Nephron (organoid): ENCODE measurements around the gene SHISA5.

Source experiments
- H3K27ac Mint-ChIP-seq, 3 experiments: 2 replicates each; pipeline ENCODE4 v1.8.0; 2020; ENCODE audit warnings: mixed read lengths in 3 of 3, mild to moderate bottlenecking in 2 of 3, moderate library complexity in 1 of 3
- H3K27me3 Mint-ChIP-seq: 2 replicates; pipeline ENCODE4 v1.8.0; 2021; ENCODE audit warnings: low read depth, mild to moderate bottlenecking, moderate library complexity, mixed read lengths
- H3K36me3 Mint-ChIP-seq: 2 replicates; pipeline ENCODE4 v1.8.0; 2020; ENCODE audit warnings: low read depth, mixed read lengths
- H3K4me1 Mint-ChIP-seq: 2 replicates; pipeline ENCODE4 v1.8.0; 2020; ENCODE audit warnings: mixed read lengths
- H3K4me3 Mint-ChIP-seq, 3 experiments: 2 replicates each; pipeline ENCODE4 v1.8.0; 2020; ENCODE audit warnings: mild to moderate bottlenecking in 3 of 3, mixed read lengths in 3 of 3, moderate library complexity in 2 of 3
- H3K9me3 Mint-ChIP-seq: 2 replicates; pipeline ENCODE4 v1.8.0; 2020; ENCODE audit warnings: mixed read lengths
- TF ChIP-seq, protein P1 (sequence below), 3 experiments: fragments of 200-600 bp; sonication (generic); IDR thresholded peaks; one replicate each; pipeline ENCODE4 v1.5.0; 2021; ENCODE audit warnings: antibody characterized with exemption in 3 of 3; ENCODE audit not compliant: unreplicated experiment in 3 of 3

SHISA5 gene

DNA sequence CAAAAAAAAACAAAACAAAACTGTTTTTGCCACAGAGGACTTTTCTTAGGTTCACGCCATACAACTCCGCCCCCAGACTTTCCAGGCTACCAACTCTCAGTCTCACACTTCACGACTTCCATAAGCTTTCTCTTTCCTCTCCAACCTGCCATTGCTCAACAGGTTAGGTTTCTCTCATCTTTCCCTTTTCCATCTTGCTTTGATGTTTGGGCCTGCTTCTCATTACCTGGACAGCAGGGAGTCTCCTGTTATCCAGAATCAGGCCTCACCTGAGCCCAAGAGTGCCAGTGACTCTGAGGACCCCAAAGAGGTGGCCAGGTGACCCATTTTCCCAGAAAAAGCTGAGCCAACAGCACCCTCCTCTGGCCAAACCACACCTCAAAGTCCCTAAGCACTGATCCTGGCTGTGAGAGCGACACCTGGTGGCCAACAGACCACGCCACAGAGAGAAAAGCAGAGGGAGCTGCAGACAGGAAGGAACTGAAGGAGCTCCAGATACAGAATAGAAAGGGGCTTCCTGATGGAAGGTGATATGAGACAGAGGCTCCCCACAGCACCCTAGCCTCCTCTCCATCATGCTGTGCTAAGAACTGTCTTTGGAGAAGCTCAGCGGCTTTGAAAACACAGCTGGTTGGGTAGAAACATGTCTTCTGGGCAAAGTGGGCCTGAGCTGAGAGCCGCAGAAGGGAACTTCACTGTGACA lies 68.0 kb downstream of the SHISA5 start:
- Mint-ChIP-seq H3K4me3 (no peak overlapping the region), H3K9me3 (no peaks in the 10 kb centered on the region), H3K4me1 (peaks cover 32% of the 10 kb centered on the region), H3K27me3 (no peaks in the 10 kb centered on the region), H3K27ac (no peak overlapping the region), H3K36me3 (peaks cover 3% of the 10 kb centered on the region)
- TF ChIP-seq, protein P1, sequence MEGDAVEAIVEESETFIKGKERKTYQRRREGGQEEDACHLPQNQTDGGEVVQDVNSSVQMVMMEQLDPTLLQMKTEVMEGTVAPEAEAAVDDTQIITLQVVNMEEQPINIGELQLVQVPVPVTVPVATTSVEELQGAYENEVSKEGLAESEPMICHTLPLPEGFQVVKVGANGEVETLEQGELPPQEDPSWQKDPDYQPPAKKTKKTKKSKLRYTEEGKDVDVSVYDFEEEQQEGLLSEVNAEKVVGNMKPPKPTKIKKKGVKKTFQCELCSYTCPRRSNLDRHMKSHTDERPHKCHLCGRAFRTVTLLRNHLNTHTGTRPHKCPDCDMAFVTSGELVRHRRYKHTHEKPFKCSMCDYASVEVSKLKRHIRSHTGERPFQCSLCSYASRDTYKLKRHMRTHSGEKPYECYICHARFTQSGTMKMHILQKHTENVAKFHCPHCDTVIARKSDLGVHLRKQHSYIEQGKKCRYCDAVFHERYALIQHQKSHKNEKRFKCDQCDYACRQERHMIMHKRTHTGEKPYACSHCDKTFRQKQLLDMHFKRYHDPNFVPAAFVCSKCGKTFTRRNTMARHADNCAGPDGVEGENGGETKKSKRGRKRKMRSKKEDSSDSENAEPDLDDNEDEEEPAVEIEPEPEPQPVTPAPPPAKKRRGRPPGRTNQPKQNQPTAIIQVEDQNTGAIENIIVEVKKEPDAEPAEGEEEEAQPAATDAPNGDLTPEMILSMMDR (IDR thresholded peaks at IDR 0.05; ENCODE audit: unreplicated experiment in 3 of 3), result peak; percentile 98 to 100 (median 100)

DNA sequence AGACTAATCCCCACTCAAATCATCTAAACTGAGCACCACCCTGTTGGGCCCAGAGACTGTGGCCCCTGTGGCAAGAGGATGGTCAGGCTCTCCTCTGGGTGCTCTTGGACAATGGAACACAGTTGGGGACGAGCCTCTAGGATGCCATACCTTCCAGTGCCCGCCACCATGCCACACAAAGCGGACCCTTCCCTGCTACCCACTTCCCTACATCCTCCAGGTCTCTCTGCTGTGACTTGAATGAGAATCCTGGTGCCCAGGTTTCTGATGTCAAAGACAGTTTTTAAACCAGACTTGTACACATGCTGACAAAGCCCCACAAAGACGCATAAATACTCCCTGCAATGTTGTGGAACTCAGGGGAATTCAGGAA lies 68.8 kb downstream of the SHISA5 start:
- Mint-ChIP-seq H3K36me3 (peaks cover 3% of the 10 kb centered on the region), H3K27ac (no peak overlapping the region), H3K4me1 (peaks cover 36% of the 10 kb centered on the region), H3K4me3 (no peak overlapping the region), H3K27me3 (no peaks in the 10 kb centered on the region), H3K9me3 (no peaks in the 10 kb centered on the region)
- TF ChIP-seq, protein P1 (IDR thresholded peaks at IDR 0.05; ENCODE audit: unreplicated experiment in 3 of 3), result no peak

DNA sequence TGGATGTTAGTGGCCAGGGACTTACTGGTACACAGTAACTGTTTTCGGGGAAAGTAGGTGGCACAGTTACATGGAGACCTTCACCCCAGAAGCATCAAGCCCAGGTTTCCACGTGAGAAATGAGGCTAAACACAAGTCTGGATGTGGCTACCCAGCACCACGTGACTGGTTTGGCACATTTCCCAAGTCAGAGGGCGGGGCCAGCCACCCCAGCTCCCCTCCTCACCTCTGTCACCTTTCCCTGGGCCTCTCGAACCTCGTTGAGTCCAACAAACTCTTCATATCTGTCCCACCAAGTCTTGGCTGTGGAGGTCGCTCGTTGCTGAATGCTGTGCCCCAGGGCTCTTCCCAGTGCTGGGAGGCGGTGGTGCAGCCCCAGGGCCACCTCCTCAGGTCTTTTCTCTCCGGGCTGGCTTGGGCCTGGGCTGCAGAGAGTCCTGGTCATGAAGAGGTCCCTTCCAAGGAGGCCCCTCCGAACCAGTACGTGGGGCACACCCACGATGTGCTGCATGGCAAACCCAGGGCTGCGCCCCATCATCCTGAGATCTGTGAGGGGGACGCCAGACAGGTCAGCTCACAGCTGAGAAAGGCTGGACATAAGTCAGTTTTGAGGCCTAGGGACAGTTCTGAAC lies 69.3 kb downstream of the SHISA5 start:
- Mint-ChIP-seq H3K4me3 (no peak overlapping the region), H3K27me3 (no peaks in the 10 kb centered on the region), H3K4me1 (peaks cover 31% of the 10 kb centered on the region), H3K9me3 (no peaks in the 10 kb centered on the region), H3K27ac (peak overlapping the region; percentile 82 to 99 (median 92)), H3K36me3 (peaks cover 3% of the 10 kb centered on the region)
- TF ChIP-seq, protein P1 (IDR thresholded peaks at IDR 0.05; ENCODE audit: unreplicated experiment in 3 of 3), result no peak

DNA sequence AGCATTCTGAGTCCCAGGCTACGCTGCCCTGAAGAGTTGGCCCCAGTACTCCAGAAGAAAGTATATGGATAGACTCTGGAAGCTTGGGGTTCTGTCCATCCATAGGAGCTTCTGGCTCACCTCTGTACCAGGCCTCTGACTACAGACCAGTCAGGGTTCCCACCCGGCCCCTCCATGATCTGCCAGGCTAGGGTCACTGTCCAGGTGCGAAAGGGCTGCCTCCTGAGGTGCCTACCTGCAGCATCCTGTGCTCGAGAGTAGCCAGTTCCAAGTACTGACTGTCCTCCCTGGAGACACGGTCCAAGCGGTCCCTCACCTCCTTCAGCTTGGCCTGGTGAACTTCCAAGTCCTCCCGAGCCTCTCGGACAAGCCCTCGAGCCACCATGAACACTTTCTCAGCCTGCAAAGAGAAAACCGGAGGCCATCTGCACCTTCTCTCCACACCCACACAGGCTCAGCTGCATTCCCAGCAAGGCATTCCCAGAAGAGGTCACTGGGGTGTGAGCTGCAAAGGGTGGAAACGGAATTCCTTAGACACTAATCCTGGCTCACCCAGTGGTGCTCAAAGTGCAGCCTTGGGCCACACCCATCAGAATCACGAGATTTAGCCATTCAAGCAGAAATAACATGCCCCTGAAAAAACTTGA lies 70.4 kb downstream of the SHISA5 start:
- TF ChIP-seq, protein P1 (IDR thresholded peaks at IDR 0.05; ENCODE audit: unreplicated experiment in 3 of 3), result no peak
- H3K27me3 Mint-ChIP-seq, result no peaks in the 10 kb centered on the region
- H3K27ac Mint-ChIP-seq, result peak overlapping the region; percentile 82 to 99 (median 92)
- peak overlapping the region; percentile 57 to 71 (median 63) for H3K4me3 Mint-ChIP-seq
- peaks cover 3% of the 10 kb centered on the region for H3K36me3 Mint-ChIP-seq
- peaks cover 26% of the 10 kb centered on the region for H3K4me1 Mint-ChIP-seq
- H3K9me3 Mint-ChIP-seq, result no peaks in the 10 kb centered on the region

DNA sequence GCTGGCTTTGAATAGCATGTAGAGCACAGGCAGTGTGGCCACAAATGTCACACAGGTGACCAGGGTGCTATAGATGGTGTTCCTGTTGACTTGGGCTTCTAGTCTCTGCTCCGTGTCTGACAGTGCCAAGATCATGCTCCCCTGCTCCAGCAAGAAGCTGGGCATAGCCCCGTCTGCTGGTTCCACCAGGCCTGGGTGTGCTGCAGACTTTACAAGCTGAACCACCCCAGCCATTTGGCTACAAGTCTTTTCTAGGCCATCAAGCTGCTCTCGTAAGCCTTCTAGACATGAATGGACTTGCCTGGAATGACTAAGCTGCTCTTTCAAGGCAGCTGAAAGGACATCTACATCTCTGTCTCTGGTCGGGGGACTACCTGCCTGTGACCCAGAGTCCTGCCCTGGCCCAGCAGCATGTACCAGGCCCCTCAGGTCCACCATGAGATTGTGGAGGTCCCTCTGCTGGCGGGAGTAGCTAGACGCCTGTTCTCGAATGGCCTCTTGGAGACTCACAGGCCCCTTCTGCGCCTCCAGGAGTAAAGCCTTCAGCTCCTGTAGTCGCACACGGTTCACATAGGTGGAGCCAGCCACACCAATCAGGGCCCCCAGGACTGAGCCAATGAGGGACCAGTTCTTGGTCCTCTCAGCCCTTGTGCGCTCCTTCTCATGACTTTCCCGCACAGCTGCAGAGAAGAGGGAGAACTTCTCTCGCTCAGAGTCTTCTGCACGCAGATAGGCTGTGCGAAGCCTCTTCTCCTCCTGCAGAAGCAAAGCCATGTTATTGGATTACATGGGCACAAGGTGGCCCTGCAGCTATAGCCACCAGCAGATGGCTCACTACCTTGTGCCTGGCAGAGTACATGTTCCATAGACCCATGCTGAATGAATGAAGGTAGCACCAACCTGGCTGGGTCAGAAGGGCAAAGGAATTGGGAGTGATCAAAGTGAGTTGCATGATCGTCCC lies 71.3 kb downstream of the SHISA5 start:
- Mint-ChIP-seq H3K9me3 (no peaks in the 10 kb centered on the region), H3K36me3 (peaks cover 3% of the 10 kb centered on the region)

More for the DNA sequence above, 71.3 kb downstream of the SHISA5 start:
- TF ChIP-seq, protein P1 (IDR thresholded peaks at IDR 0.05; ENCODE audit: unreplicated experiment in 3 of 3), result peak in 1 of 3 experiments; percentile 17
- H3K27ac Mint-ChIP-seq, result peak overlapping the region; percentile 20 to 99 (median 84)
- peaks cover 34% of the 10 kb centered on the region for H3K4me1 Mint-ChIP-seq
- peak overlapping the region; percentile 51 to 78 (median 57) for H3K4me3 Mint-ChIP-seq
- no peaks in the 10 kb centered on the region for H3K27me3 Mint-ChIP-seq
